ENCODE measurements around the gene ZNG1F. TPM values are rescaled to one million over a fixed set of nuclear protein-coding genes. Genes with fewer than 3 reads are reported as not detected.
A peak's percentile ranks its signal among the peaks of the same experiment; 100 is the strongest.
"Not testable (repeated sequence)": the region's sequence is repeated elsewhere in the genome, so short reads cannot be mapped to it uniquely, and the experiment has no call there.

ZNG1F gene
- total RNA-seq, 1 donor from 2014 or later: 5.6 TPM

DNA sequence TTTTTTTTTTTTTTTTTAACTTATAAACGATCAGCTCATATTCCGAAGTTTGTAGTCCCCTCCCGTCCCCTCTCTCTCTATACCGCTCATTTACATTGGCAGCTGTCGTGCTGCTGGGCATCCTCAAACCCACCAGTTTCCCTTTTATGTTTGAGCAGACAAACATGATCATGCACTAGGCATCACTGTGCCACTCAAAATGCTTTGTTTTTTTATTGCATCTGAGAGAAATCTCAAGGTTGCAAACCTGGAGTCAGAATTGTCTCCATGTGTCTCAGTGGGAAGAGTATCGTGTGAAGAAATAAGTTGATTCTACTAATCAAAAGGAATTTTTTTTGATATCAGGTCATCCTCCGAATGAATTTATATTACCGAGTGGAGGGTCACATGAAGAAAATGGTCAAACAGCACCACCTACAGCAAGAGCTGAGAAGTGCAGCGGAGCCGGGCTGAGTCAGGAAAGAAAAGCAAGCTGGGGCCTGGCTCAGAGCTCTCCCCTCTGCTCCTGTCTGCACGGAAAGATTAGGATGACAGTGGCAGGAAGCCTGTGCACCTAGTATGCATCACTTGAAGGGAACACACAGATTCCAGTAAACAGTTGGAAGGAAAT is 100.6 kb downstream of the ZNG1F start:
- H3K9me3 ChIP-seq; intact Hi-C loops (cut with DNase I); DNase-seq; H3K27ac ChIP-seq; H3K4me3 ChIP-seq; H3K4me1 ChIP-seq; H3K27me3 ChIP-seq (ENCODE audit: low read depth); H3K36me3 ChIP-seq: not testable (repeated sequence)
- TF ChIP-seq, protein P1, sequence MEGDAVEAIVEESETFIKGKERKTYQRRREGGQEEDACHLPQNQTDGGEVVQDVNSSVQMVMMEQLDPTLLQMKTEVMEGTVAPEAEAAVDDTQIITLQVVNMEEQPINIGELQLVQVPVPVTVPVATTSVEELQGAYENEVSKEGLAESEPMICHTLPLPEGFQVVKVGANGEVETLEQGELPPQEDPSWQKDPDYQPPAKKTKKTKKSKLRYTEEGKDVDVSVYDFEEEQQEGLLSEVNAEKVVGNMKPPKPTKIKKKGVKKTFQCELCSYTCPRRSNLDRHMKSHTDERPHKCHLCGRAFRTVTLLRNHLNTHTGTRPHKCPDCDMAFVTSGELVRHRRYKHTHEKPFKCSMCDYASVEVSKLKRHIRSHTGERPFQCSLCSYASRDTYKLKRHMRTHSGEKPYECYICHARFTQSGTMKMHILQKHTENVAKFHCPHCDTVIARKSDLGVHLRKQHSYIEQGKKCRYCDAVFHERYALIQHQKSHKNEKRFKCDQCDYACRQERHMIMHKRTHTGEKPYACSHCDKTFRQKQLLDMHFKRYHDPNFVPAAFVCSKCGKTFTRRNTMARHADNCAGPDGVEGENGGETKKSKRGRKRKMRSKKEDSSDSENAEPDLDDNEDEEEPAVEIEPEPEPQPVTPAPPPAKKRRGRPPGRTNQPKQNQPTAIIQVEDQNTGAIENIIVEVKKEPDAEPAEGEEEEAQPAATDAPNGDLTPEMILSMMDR (IDR thresholded peaks at IDR 0.05): peak; percentile 54
- peak; percentile 85 to 87 for ATAC-seq

DNA sequence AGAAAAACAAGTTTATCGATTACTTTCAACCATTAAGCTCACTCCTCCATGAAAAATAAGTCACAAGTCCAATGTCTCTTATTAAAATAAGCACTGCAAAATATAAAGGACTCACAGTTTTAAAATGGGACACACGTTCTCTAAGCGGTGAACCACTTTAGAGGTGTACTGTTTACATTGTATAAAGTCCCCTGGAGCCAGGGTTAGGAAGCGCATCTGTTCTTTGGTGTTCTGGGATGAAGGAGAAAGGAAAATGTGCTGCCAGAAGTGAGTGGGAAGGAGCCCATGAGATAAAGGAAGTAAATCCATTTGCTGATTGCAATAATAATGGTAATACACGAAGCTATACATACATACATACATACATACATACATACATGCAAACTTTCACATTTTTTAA is 101.2 kb downstream of the ZNG1F start:
- DNase-seq; intact Hi-C loops (cut with DNase I); H3K4me3 ChIP-seq; H3K4me1 ChIP-seq; H3K36me3 ChIP-seq; H3K27me3 ChIP-seq (ENCODE audit: low read depth); H3K9me3 ChIP-seq; H3K27ac ChIP-seq; ATAC-seq: not testable (repeated sequence)

DNA sequence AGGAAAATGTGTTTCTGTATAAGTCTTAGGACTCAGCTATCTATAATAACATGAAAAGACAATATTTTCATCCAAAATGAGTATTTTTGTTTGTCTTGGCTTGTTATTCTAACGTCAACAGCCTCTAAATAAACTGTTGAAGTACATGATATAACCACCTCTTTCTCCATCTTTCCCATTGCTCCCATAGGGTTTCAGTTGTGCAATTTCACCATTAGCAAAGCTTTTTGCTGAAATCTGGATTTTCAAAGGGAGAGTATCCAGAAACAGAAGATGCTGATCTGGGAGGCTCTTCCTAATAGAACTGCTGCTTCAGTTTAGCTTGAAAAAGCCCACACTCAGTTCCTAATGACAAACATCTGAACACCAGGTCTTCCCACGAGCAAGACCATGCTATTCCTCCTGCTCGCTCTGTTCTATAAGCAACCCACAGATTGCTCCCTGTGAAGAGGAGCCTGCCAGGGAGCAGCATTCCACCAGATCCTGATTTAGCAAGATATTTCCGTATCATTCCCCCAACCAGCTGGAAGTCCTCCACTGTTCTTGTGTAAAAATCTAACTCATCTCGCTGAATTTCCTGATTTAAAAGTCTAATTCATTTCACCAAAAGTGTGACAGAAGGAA is 101.8 kb downstream of the ZNG1F start:
- H3K4me1 ChIP-seq; H3K4me3 ChIP-seq; ATAC-seq; H3K36me3 ChIP-seq; H3K27ac ChIP-seq; H3K27me3 ChIP-seq (ENCODE audit: low read depth); H3K9me3 ChIP-seq; DNase-seq; intact Hi-C loops (cut with DNase I): not testable (repeated sequence)

DNA sequence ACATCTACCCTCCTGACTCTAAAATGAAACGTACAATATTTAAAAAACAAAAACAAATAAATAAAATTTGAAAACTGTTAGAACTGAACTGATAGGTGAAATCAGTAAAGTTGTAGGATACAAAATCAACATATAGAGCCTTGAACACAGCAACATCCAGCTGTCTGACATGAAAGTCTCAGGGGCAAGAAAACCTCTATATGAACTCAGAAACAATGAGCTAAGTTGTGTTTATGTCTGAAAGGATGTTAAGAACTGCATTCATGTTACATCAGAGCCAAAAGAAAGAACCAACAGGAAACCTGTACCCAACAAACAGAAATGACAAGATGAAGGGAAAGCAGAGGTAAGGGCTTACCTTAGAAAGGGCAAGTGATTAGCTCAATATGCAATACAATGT is 102.4 kb downstream of the ZNG1F start:
- H3K36me3 ChIP-seq; H3K4me3 ChIP-seq; intact Hi-C loops (cut with DNase I); H3K27ac ChIP-seq; H3K9me3 ChIP-seq; H3K4me1 ChIP-seq; DNase-seq; ATAC-seq; H3K27me3 ChIP-seq (ENCODE audit: low read depth): not testable (repeated sequence)

DNA sequence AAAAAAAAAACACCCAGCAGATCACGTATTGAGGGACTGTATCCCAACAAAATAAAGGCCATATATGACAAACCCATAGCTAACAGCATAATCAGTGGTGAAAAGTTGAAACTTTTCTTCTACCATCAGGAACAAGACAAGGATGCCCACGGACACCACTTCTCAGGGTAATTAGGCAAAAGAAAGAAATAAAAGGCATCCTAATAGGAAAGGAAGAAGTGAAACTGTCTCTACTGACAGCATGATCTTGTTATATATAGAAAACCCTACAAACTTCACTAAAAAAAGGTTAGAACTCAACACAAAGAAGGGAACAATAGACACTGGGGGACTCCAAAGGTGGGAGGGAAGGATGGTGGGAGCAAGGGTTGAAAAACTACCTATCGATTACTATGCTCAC is 102.9 kb downstream of the ZNG1F start:
- H3K9me3 ChIP-seq; ATAC-seq; H3K36me3 ChIP-seq; H3K4me3 ChIP-seq; H3K27me3 ChIP-seq (ENCODE audit: low read depth); H3K4me1 ChIP-seq; DNase-seq; intact Hi-C loops (cut with DNase I); H3K27ac ChIP-seq: not testable (repeated sequence)

DNA sequence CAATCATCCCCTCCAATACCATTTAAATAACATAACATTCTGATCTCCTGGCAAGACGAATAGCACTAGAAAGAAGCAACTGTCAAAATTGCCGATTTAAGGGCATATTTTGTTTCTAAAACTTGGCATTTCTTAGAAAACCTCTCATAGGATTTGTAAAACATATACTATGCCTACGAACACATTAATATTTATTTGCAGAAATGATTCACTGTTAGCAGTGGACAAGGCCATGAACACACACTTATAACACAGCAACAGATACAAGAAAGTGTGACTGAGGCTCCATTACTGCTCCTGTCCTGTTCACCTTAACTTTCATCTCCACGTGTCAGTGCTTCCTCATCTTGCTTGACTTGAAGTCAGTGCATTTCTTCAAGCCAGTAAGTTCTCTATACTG is 106.8 kb downstream of the ZNG1F start:
- H3K4me1 ChIP-seq; H3K9me3 ChIP-seq; ATAC-seq; H3K36me3 ChIP-seq; DNase-seq; intact Hi-C loops (cut with DNase I); H3K27me3 ChIP-seq (ENCODE audit: low read depth); H3K27ac ChIP-seq; H3K4me3 ChIP-seq: not testable (repeated sequence)

Small RNA genes lying within 50 kb of the gene (microRNA-seq; reads per million reads assigned to microRNA genes)
- gene MIR4477A (ENCODE audit: borderline number of aligned reads): not detected

Other genes with a start within 250 kb of the ZNG1F start
- not detected for gene FOXD4L6, start 60.6 kb downstream of the ZNG1F start, total RNA-seq